Activated CD4-positive, alpha-beta T cell treated with anti-CD3 and anti-CD28 coated beads, Interleukin-2, amount 50 U/mL, for 1 hour (primary cell): Measurements from ENCODE around the gene SOX5.
"Not testable (repeated sequence)": the region's sequence is repeated elsewhere in the genome, so short reads cannot be mapped to it uniquely, and the experiment has no call there.

Experiments
- DNase-seq: peaks from one replicate; pipeline ENCODE4 v3.0.0-alpha.2; 2020

SOX5 gene

DNA sequence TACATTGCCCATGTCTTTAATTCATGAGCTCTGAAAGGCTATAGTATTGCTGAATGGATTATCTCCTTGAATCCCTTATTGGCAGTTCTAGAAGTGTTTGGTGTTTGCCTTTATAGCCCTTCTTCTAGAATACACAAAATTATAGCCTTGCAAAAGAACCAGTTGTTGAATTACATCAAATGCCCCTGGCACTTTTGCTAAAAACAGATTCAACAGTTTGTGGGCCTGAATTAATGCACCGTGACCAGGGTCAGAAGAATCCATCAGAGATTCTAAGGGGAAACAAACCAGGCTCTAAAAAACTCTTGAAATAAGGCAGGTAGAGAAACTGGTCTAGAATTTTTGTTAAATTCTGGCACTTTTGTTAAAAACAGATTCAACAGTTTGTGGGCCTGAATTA is 197.8 kb downstream of the SOX5 start:
- DNase-seq, result no peak

GRCh38 chr12:23750923-23751322 is 198.5 kb downstream of the SOX5 start:
- no peak for DNase-seq

DNA sequence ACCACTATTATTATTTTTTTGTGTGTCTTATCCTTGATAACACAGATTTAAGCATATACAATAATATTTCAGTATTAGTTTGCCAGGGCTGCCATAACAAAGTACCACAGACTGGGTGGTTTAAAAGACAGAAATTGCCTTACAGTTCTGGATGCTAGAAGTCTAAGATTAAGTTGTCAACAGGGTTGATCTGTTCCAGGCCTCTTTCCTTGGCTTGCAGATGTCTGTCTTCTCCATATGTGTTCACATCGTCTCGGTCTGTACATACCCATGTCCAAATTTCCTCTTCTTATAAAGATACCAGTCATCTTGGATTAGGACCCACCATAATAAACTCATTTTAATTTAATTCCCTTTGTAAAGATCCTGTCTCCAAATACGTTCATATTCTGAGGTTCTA is 204.8 kb downstream of the SOX5 start:
- DNase-seq, result no peak

- no peak for DNase-seq
These were observed 206.9 kb downstream of the SOX5 start for GRCh38 chr12:23742574-23742973.

DNA sequence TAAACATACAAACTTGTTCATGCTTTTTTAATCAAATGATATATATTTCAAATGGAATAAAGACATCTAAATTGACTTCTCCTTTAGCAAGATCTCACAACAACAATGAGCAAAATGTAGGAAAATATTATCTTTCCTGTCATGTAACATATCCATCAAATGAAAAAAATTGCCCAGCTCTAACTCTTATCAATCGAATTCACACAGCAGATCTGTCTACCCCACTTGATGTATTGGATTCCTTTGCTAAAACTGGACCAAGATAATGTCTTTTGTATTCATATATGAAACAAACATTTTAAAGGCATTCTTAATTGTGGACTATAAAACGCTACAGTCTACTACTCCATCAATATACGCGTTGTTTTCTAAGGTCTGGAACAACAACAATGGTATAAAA is 218.0 kb downstream of the SOX5 start:
- DNase-seq, result no peak

GRCh38 chr12:23731035-23731434 is 218.4 kb downstream of the SOX5 start:
- no peak for DNase-seq

GRCh38 chr12:23729359-23729758 is 220.1 kb downstream of the SOX5 start:
- no peak for DNase-seq

GRCh38 chr12:23726646-23727045 is 222.8 kb downstream of the SOX5 start:
- DNase-seq, result no peak

DNA sequence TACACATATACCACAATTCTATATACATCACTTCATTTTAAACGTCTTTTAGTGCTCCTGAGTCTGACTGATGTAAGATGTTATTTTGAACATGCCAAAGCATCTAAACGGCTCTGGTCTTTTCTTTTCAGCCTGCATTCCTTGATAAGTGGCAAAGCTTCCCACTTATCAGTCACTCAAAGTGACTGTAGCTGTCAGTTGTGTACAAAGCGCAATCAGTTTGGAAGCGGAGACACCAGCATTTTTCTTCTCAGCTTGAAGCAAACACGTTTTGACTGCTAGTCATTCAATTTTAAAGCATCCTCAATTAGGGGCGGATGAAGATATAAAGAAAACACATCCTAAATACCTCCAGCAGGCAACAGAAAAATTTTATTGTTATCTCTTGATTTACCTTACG is 226.8 kb downstream of the SOX5 start:
- DNase-seq, result no peak

DNA sequence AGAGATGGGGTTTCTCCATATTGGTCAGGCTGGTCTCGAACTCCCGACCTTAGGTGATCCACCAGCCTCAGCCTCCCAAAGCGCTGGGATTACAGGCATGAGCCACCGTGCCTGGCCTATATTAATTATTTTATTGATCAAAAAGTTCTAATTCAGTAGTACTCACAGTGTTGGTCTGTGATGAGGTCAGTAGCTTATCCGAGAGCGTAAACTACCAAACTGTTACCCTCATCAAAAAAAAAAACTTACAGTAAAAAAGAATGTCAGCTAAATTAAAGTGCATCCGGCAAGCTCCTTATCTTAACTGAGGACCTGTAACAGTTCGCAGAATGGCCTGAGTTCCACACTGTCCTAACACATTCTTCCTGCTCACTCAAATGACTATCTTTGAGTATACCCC is 228.2 kb downstream of the SOX5 start:
- no peak for DNase-seq

DNA sequence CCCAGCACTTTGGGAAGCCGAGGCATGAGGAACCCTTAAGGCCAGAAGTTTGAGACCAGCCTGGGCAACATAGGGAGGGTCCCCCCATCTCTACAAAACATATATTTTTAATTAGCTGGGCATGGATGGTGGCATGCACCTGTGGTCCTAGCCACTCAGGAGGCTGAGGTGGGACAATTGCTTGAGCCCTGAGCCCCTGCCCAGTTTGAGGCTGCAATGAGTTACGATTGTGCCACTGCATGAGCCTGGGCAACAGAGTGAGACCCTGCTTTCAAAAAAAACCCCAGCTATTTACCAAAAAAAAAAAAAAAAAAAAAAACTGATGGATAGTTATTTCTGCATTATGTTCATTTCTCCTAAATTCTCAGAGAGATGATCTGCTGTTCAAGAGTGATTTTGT is 230.0 kb downstream of the SOX5 start:
- DNase-seq, result no peak

DNA sequence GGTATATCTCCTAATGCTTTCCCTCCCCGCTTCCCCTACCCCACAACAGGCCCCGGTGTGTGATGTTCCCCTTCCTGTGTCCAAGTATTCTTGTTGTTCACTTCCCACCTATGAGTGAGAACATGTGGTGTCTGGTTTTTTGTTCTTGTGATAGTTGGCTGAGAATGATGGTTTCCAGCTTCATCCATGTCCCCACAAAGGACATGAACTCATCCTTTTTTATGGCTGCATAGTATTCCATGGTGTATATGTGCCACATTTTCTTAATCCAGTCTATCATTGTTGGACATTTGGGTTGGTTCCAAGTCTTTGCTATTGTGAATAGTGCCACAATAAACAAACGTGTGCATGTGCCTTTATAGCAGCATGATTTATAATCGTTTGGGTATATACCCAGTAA is 239.1 kb downstream of the SOX5 start:
- DNase-seq, result not testable (repeated sequence)

DNA sequence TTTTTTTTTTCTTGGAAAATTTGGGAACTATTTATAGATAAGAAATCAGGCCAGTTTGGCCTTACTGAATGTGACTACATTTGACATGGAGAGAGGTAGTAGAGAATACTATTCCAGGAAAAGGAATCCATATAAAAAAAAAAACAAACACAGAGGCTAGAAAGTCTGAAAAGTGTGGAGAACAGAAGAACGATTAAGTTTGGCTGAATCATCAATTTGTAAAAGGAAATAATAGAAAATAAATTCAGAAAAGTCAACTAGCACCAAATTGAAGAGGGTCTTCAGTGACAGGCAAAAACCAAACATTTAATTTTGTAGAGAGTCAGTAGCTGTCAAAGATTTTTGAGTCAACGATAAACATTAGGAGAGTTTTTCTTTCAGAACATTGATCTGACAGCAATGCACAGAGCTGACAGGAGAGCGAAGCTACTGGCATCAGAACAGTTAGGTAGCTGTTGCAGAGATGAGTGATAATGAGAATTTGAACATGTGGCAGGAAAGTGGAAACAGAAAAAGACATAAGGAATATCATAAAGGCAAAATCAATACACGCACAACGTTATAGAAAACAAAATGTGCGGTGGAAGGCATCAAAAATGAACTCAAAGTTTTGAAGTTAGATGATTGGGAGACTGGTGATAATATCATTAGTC is 241.2 kb downstream of the SOX5 start:
- DNase-seq, result no peak

DNA sequence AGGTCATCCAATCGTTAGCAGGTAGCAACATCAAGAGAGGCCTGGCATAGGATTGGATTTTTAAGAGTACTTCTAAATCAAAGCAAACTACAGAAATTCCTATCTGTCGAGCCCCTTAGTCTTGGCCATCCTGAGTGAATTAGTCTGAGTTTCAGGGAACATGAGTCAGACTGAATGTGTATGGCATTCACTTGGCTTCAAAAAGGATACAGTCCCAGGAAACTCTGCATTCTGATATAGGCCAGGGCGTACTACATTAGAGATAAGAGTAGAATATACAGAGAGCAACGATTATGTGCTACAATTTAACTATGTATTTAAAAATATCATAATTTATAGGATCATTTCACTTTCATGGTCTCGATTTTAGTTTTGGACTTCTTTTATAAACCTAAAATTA is 242.2 kb downstream of the SOX5 start:
- DNase-seq, result no peak

GRCh38 chr12:23704992-23705943 is 244.2 kb downstream of the SOX5 start:
- DNase-seq, result no peak

GRCh38 chr12:23703051-23703450 is 246.4 kb downstream of the SOX5 start:
- no peak for DNase-seq

GRCh38 chr12:23699031-23699430 is 250.4 kb downstream of the SOX5 start:
- DNase-seq, result no peak

- DNase-seq, result no peak
These were observed 254.6 kb downstream of the SOX5 start for GRCh38 chr12:23694920-23695319.

DNA sequence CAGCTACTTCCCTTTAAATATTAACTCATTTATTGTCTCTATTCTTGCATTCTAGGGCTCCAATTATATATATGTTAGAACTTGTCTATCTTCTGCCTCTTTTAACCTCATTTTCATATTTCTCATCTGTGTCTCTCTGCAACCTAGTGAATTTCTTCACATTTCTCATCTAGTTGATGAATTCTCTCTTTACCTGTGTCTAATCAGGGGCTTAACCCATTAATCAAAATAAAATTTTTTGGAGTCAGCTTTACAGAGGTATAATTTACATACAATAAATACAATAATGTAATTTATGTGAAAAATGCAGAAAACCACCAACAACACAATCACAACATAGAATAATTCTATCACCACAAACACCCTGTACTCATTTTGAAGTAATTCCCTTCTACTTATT is 255.2 kb downstream of the SOX5 start:
- no peak for DNase-seq

DNA sequence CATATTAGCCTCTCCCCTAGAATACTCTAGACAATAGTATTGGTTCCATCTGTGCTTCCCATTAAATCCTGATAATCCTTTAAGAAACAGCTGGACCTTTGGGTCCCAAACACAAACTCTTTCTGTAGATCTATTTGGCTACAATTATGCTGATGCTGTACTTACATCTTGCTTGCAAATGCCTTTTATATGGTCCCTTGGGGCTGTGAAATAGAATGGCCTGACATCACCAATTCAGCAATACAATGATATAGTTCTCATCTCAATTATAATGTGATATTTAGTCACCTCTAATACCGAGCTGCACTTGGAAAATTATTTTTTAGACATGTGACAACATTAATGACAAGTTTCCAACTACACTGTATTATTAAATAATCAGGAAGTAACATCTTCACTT is 261.5 kb downstream of the SOX5 start:
- DNase-seq, result no peak

- no peak for DNase-seq
These were observed 263.4 kb downstream of the SOX5 start for GRCh38 chr12:23686095-23686494.

DNA sequence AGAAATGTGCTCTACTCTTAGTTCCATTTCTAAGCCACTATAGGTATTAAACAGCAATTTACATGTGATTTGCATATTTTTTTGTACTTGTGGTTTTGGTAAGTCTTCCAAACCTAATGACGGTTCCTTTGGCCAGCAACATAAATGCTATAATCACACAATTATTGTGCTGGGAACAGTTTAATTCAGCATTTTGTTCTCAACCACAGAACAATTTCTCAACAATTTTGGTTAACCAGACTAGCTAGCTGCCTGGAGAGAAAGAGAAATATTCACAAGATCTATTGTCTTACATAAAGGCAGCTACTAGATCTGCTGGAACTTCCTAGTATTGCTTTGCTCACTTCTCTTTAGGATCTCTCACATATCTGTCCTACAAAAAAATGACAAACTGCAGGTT is 265.3 kb downstream of the SOX5 start:
- no peak for DNase-seq

DNA sequence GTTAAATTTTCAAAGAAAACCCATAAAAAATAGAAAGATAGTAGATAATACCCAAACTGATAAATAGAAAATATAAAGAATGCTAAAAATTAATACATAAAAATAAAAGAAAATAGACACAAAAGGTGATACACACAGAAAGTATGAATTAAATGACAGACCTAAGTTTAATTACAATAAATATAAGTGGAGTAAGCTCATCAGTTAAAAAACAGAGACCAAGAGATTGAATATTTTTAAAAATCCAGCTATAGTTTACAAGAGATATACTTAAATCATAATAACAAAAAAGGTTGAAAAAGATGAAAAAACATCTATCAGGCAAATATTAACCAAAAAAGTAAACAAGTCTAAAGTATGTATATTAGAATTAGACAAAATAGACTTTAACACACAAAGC is 268.2 kb downstream of the SOX5 start:
- DNase-seq, result no peak

- DNase-seq, result no peak
These were observed 275.4 kb downstream of the SOX5 start for GRCh38 chr12:23674064-23674463.

DNA sequence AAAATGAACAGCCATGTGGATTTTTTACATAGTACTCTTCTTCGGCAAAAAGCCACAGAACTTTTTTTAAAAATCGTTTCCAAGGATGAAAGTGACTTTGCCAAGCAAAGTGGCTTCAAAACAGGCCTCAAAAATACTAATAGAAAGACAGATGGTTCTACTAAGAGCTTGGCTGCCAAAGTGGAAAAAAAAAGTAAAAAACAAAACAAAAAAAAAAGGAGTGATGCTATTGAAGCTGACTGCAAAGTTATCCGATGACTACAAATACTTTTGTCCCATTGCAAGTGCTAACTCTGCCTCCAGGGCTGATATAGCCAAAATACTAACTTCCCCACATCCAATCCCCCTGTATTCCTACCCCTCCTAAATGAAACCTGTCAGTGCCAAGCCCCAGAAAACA is 277.6 kb downstream of the SOX5 start:
- no peak for DNase-seq
